Measurements from ENCODE around the gene EPX. TPM values are rescaled to one million over a fixed set of nuclear protein-coding genes. Genes with fewer than 3 reads are reported as not detected.

The EPX gene
- total RNA-seq, 1 donor from 2014 or later = not detected

- no peaks in the 10 kb centered on the region for H3K36me3 Mint-ChIP-seq (ENCODE audit: low read depth)
- peaks cover 30% of the 10 kb centered on the region for H3K27me3 Mint-ChIP-seq (ENCODE audit: low read depth)
- H3K4me1 Mint-ChIP-seq (ENCODE audit: low read depth) = peaks cover 28% of the 10 kb centered on the region
- H3K27ac Mint-ChIP-seq = no peak overlapping the region
- H3K9me3 Mint-ChIP-seq = no peaks in the 10 kb centered on the region
- peak overlapping the region; percentile 28 for H3K4me3 Mint-ChIP-seq (ENCODE audit: low read depth)
- no peak for DNase-seq (ENCODE audit: low spot score)
- intact Hi-C loops (cut with micrococcal nuclease) = no loop called here
Observed at GRCh38 chr17:58170622-58171021, 21.9 kb upstream of the EPX start.

- H3K9me3 Mint-ChIP-seq = no peaks in the 10 kb centered on the region
- H3K27me3 Mint-ChIP-seq (ENCODE audit: low read depth) = peaks cover 18% of the 10 kb centered on the region
- peaks cover 28% of the 10 kb centered on the region for H3K4me1 Mint-ChIP-seq (ENCODE audit: low read depth)
- H3K36me3 Mint-ChIP-seq (ENCODE audit: low read depth) = no peaks in the 10 kb centered on the region
- H3K4me3 Mint-ChIP-seq (ENCODE audit: low read depth) = no peak overlapping the region
- intact Hi-C loops (cut with micrococcal nuclease) = loop anchor here (1.0 kb wide), 1 partner anchor 50 kb away; no protein-coding TSS in a partner anchor
- H3K27ac Mint-ChIP-seq = no peak overlapping the region
- DNase-seq (ENCODE audit: low spot score) = peak; percentile 36
Observed at GRCh38 chr17:58172369-58173071, 20.0 kb upstream of the EPX start.

GRCh38 chr17:58174871-58175270, 17.7 kb upstream of the EPX start:
- intact Hi-C loops (cut with micrococcal nuclease) = no loop called here
- peaks cover 25% of the 10 kb centered on the region for H3K4me1 Mint-ChIP-seq (ENCODE audit: low read depth)
- no peak overlapping the region for H3K27ac Mint-ChIP-seq
- no peaks in the 10 kb centered on the region for H3K36me3 Mint-ChIP-seq (ENCODE audit: low read depth)
- DNase-seq (ENCODE audit: low spot score) = no peak
- H3K4me3 Mint-ChIP-seq (ENCODE audit: low read depth) = no peak overlapping the region
- H3K27me3 Mint-ChIP-seq (ENCODE audit: low read depth) = peaks cover 12% of the 10 kb centered on the region
- no peaks in the 10 kb centered on the region for H3K9me3 Mint-ChIP-seq

- H3K27ac Mint-ChIP-seq = no peak overlapping the region
- intact Hi-C loops (cut with micrococcal nuclease) = no loop called here
- no peaks in the 10 kb centered on the region for H3K9me3 Mint-ChIP-seq
- no peaks in the 10 kb centered on the region for H3K36me3 Mint-ChIP-seq (ENCODE audit: low read depth)
- H3K4me3 Mint-ChIP-seq (ENCODE audit: low read depth) = no peak overlapping the region
- DNase-seq (ENCODE audit: low spot score) = no peak
- H3K4me1 Mint-ChIP-seq (ENCODE audit: low read depth) = peaks cover 14% of the 10 kb centered on the region
- H3K27me3 Mint-ChIP-seq (ENCODE audit: low read depth) = peaks cover 15% of the 10 kb centered on the region
Observed at GRCh38 chr17:58176200-58176599, 16.3 kb upstream of the EPX start.

- Mint-ChIP-seq H3K4me1 (ENCODE audit: low read depth) (no peaks in the 10 kb centered on the region), H3K9me3 (no peaks in the 10 kb centered on the region), H3K27me3 (ENCODE audit: low read depth) (peaks cover 7% of the 10 kb centered on the region), H3K36me3 (ENCODE audit: low read depth) (no peaks in the 10 kb centered on the region), H3K27ac (no peak overlapping the region), H3K4me3 (ENCODE audit: low read depth) (no peak overlapping the region)
- DNase-seq (ENCODE audit: low spot score) = no peak
- intact Hi-C loops (cut with micrococcal nuclease) = no loop called here
Observed at GRCh38 chr17:58181796-58182195, 10.7 kb upstream of the EPX start.

GRCh38 chr17:58183514-58183913, 9.0 kb upstream of the EPX start:
- H3K4me1 Mint-ChIP-seq (ENCODE audit: low read depth) = no peaks in the 10 kb centered on the region
- no peak for DNase-seq (ENCODE audit: low spot score)
- intact Hi-C loops (cut with micrococcal nuclease) = no loop called here
- H3K36me3 Mint-ChIP-seq (ENCODE audit: low read depth) = no peaks in the 10 kb centered on the region
- peaks cover 12% of the 10 kb centered on the region for H3K27me3 Mint-ChIP-seq (ENCODE audit: low read depth)
- H3K27ac Mint-ChIP-seq = no peak overlapping the region
- H3K9me3 Mint-ChIP-seq = no peaks in the 10 kb centered on the region
- H3K4me3 Mint-ChIP-seq (ENCODE audit: low read depth) = no peak overlapping the region

GRCh38 chr17:58184308-58184985, 8.1 kb upstream of the EPX start:
- intact Hi-C loops (cut with micrococcal nuclease) = no loop called here
- no peak for DNase-seq (ENCODE audit: low spot score)
- Mint-ChIP-seq H3K27ac (no peak overlapping the region), H3K27me3 (ENCODE audit: low read depth) (peaks cover 12% of the 10 kb centered on the region), H3K4me1 (ENCODE audit: low read depth) (no peaks in the 10 kb centered on the region), H3K9me3 (no peaks in the 10 kb centered on the region), H3K4me3 (ENCODE audit: low read depth) (no peak overlapping the region), H3K36me3 (ENCODE audit: low read depth) (no peaks in the 10 kb centered on the region)

GRCh38 chr17:58184986-58185761, 7.4 kb upstream of the EPX start:
- intact Hi-C loops (cut with micrococcal nuclease) = no loop called here
- Mint-ChIP-seq H3K4me1 (ENCODE audit: low read depth) (no peaks in the 10 kb centered on the region), H3K27ac (no peak overlapping the region), H3K27me3 (ENCODE audit: low read depth) (peaks cover 12% of the 10 kb centered on the region), H3K4me3 (ENCODE audit: low read depth) (no peak overlapping the region), H3K9me3 (no peaks in the 10 kb centered on the region), H3K36me3 (ENCODE audit: low read depth) (no peaks in the 10 kb centered on the region)
- no peak for DNase-seq (ENCODE audit: low spot score)

- intact Hi-C loops (cut with micrococcal nuclease) = no loop called here
- Mint-ChIP-seq H3K36me3 (ENCODE audit: low read depth) (no peaks in the 10 kb centered on the region), H3K4me1 (ENCODE audit: low read depth) (no peaks in the 10 kb centered on the region), H3K27me3 (ENCODE audit: low read depth) (peaks cover 9% of the 10 kb centered on the region), H3K9me3 (no peaks in the 10 kb centered on the region), H3K27ac (no peak overlapping the region), H3K4me3 (ENCODE audit: low read depth) (no peak overlapping the region)
- no peak for DNase-seq (ENCODE audit: low spot score)
Observed at GRCh38 chr17:58186591-58186990, 5.9 kb upstream of the EPX start.

GRCh38 chr17:58187063-58187462, 5.5 kb upstream of the EPX start:
- Mint-ChIP-seq H3K27ac (no peak overlapping the region), H3K9me3 (no peaks in the 10 kb centered on the region), H3K4me1 (ENCODE audit: low read depth) (no peaks in the 10 kb centered on the region), H3K27me3 (ENCODE audit: low read depth) (peaks cover 8% of the 10 kb centered on the region), H3K4me3 (ENCODE audit: low read depth) (no peak overlapping the region), H3K36me3 (ENCODE audit: low read depth) (no peaks in the 10 kb centered on the region)
- intact Hi-C loops (cut with micrococcal nuclease) = no loop called here
- no peak for DNase-seq (ENCODE audit: low spot score)

GRCh38 chr17:58187675-58188074, 4.9 kb upstream of the EPX start:
- H3K27ac Mint-ChIP-seq = no peak overlapping the region
- peaks cover 6% of the 10 kb centered on the region for H3K27me3 Mint-ChIP-seq (ENCODE audit: low read depth)
- H3K4me1 Mint-ChIP-seq (ENCODE audit: low read depth) = no peaks in the 10 kb centered on the region
- no peak for DNase-seq (ENCODE audit: low spot score)
- intact Hi-C loops (cut with micrococcal nuclease) = no loop called here
- no peaks in the 10 kb centered on the region for H3K9me3 Mint-ChIP-seq
- H3K4me3 Mint-ChIP-seq (ENCODE audit: low read depth) = no peak overlapping the region
- no peaks in the 10 kb centered on the region for H3K36me3 Mint-ChIP-seq (ENCODE audit: low read depth)

- Mint-ChIP-seq H3K27ac (no peak overlapping the region), H3K9me3 (no peaks in the 10 kb centered on the region), H3K36me3 (ENCODE audit: low read depth) (no peaks in the 10 kb centered on the region), H3K27me3 (ENCODE audit: low read depth) (peaks cover 6% of the 10 kb centered on the region), H3K4me3 (ENCODE audit: low read depth) (no peak overlapping the region), H3K4me1 (ENCODE audit: low read depth) (no peaks in the 10 kb centered on the region)
- intact Hi-C loops (cut with micrococcal nuclease) = no loop called here
- DNase-seq (ENCODE audit: low spot score) = no peak
Observed at GRCh38 chr17:58189436-58190146, 2.9 kb upstream of the EPX start.

All from activated T-helper 2 cell treated with anti-CD3 and anti-CD28 coated beads, Interferon-gamma antibody, Interleukin-2, Interleukin-4, amounts not matched to agents 10 μg/mL and 5 μg/mL and 100 μg/mL, durations not matched to agents 14 hours and 24 hours and 36 hours (primary cell).